Measurements from ENCODE around the gene PLEKHB2. TPM values are rescaled to one million over a fixed set of nuclear protein-coding genes. Genes with fewer than 3 reads are reported as not detected.

Gene PLEKHB2
- total RNA-seq, 1 experiment from 2014 or later, result 55.9 TPM

- peaks cover 6 to 18% (median 14%) of the 10 kb centered on the region in 3 experiments; a peak in 5 of 7 replicates for H3K36me3 Mint-ChIP-seq (ENCODE audit: insufficient read depth in 1 of 3, low read depth in 3 of 3)
- WGBS (ENCODE audit: extremely low coverage, insufficient read length, low lambda C conversion rate), result no CpG with 5 or more reads among the region's 4 CpGs
These were observed 48.4 kb downstream of the PLEKHB2 start for GRCh38 chr2:131153529-131153928.

More at GRCh38 chr2:131153529-131153928, 48.4 kb downstream of the PLEKHB2 start:
- H3K56ac ChIP-seq (ENCODE audit: insufficient read length, low read depth, low read length), result no peak overlapping the region
- no peak overlapping the region for H2AK5ac ChIP-seq (ENCODE audit: insufficient read length, low read length)
- no peaks in the 10 kb centered on the region for H3K4me1 ChIP-seq (ENCODE audit: insufficient read depth, low read length)
- Mint-ChIP-seq H3K9me3 (no peaks in the 10 kb centered on the region; a peak in 1 of 5 replicates), H3K4me1 (peaks cover 17 to 21% of the 10 kb centered on the region in 2 experiments), H3K4me3 (no peak overlapping the region), H3K27me3 (ENCODE audit: low read depth) (no peaks in the 10 kb centered on the region), H3K27ac (no peak overlapping the region)
- H2BK15ac ChIP-seq (ENCODE audit: low read depth, low read length), result no peak overlapping the region
- H4K20me1 ChIP-seq (ENCODE audit: control insufficient read depth, insufficient read depth, insufficient read length), result no peaks in the 10 kb centered on the region
- no peak overlapping the region for H3K18ac ChIP-seq (ENCODE audit: insufficient read length, low read depth, low read length)
- no peak for TF ChIP-seq CTCF (conservative IDR thresholded peaks at IDR 0.05)
- no peak overlapping the region for H3K4ac ChIP-seq (ENCODE audit: low read depth, low read length)
- H2BK5ac ChIP-seq (ENCODE audit: insufficient read length, low read length), result no peak overlapping the region
- no peaks in the 10 kb centered on the region for H3K79me2 ChIP-seq (ENCODE audit: insufficient read depth, low read length)
- no peak overlapping the region for H4K91ac ChIP-seq (ENCODE audit: insufficient read length, low read depth, low read length)
- no peaks in the 10 kb centered on the region for H3K23me2 ChIP-seq (ENCODE audit: insufficient read length, low read depth, low read length, poor library complexity, severe bottlenecking)
- H3K79me1 ChIP-seq (ENCODE audit: insufficient read depth, low read depth, low read length, poor library complexity, severe bottlenecking), result no peaks in the 10 kb centered on the region
- no peak overlapping the region for H3K27ac ChIP-seq (ENCODE audit: insufficient read length, low read depth, low read length)
- no peak overlapping the region for H2BK20ac ChIP-seq (ENCODE audit: low read depth, low read length, poor library complexity, severe bottlenecking)
- no peak overlapping the region for H3K23ac ChIP-seq (ENCODE audit: insufficient read length, low read depth, low read length)
- H3K4me2 ChIP-seq (ENCODE audit: insufficient read depth, insufficient read length, low read length), result no peak overlapping the region
- DNase-seq, result no peak
- H2BK120ac ChIP-seq (ENCODE audit: low read depth, low read length, poor library complexity, severe bottlenecking), result no peak overlapping the region
- no peak overlapping the region for H4K8ac ChIP-seq (replicated peaks; ENCODE audit: insufficient read length, low read depth, low read length)
- no peaks in the 10 kb centered on the region for H3K9me3 ChIP-seq (ENCODE audit: control insufficient read depth, low read depth, low read length)
- no peak overlapping the region for H3K14ac ChIP-seq (ENCODE audit: insufficient read depth, low read length)
- no peak overlapping the region for H3T11ph ChIP-seq (ENCODE audit: low read length)
- H4K5ac ChIP-seq (ENCODE audit: insufficient read length, low read depth, low read length), result no peak overlapping the region
- H2AFZ ChIP-seq (ENCODE audit: low read length), result no peak overlapping the region
- no peak overlapping the region for H3K9ac ChIP-seq (ENCODE audit: extremely low read depth, insufficient read length, low read length)
- no peaks in the 10 kb centered on the region for H3K27me3 ChIP-seq (ENCODE audit: insufficient read depth, low read length)
- no peak overlapping the region for H2BK12ac ChIP-seq (ENCODE audit: insufficient read length, low read depth, low read length)
